Activated effector memory CD4-positive, alpha-beta T cell treated with anti-CD3 and anti-CD28 coated beads, Interleukin-2, amount 50 U/mL, for 16 hours (primary cell): ENCODE measurements around the gene UBE2C.
"Not testable (repeated sequence)": the region's sequence is repeated elsewhere in the genome, so short reads cannot be mapped to it uniquely, and the experiment has no call there.

Experiments
- DNase-seq: peaks from one replicate; pipeline ENCODE4 v3.0.0-alpha.2; 2020

UBE2C gene

GRCh38 chr20:45798935-45799642 is 13.4 kb upstream of the UBE2C start:
- peak; percentile 82 for DNase-seq

GRCh38 chr20:45801851-45802250 is 10.6 kb upstream of the UBE2C start:
- DNase-seq: no peak

- no peak for DNase-seq
Observed at GRCh38 chr20:45810191-45810970, 2.1 kb upstream of the UBE2C start.

GRCh38 chr20:45813006-45813340 is 529 bp downstream of the UBE2C start:
- DNase-seq: no peak

- DNase-seq: no peak
Observed at GRCh38 chr20:45813489-45813888, 1.0 kb downstream of the UBE2C start.

GRCh38 chr20:45814314-45814713 is 1.9 kb downstream of the UBE2C start:
- DNase-seq: no peak

- DNase-seq: no peak
Observed at GRCh38 chr20:45816951-45817350, 4.5 kb downstream of the UBE2C start.

- no peak for DNase-seq
Observed at GRCh38 chr20:45817376-45818194, 5.1 kb downstream of the UBE2C start.

- no peak for DNase-seq
Observed at GRCh38 chr20:45818239-45818638, 5.8 kb downstream of the UBE2C start.

- no peak for DNase-seq
Observed at GRCh38 chr20:45819466-45819865, 7.0 kb downstream of the UBE2C start.

GRCh38 chr20:45821947-45822346 is 9.5 kb downstream of the UBE2C start:
- DNase-seq: no peak

- DNase-seq: no peak
Observed at GRCh38 chr20:45822857-45823256, 10.4 kb downstream of the UBE2C start.

GRCh38 chr20:45823949-45824835 is 11.7 kb downstream of the UBE2C start:
- DNase-seq: peak; percentile 82

- DNase-seq: no peak
Observed at GRCh38 chr20:45826381-45827019, 14.1 kb downstream of the UBE2C start.

- DNase-seq: no peak
Observed at GRCh38 chr20:45827030-45827652, 14.7 kb downstream of the UBE2C start, which contains the start of gene TNNC2. Gene TNNC2, minus strand, starts transcription at chr20:45827312. Its CDS starts 64 bp downstream, at chr20:45827248.

- DNase-seq: no peak
Observed at GRCh38 chr20:45827712-45828111, 15.3 kb downstream of the UBE2C start.

GRCh38 chr20:45828589-45828988 is 16.1 kb downstream of the UBE2C start:
- no peak for DNase-seq

GRCh38 chr20:45829673-45830106 is 17.2 kb downstream of the UBE2C start:
- DNase-seq: not testable (repeated sequence)

GRCh38 chr20:45832619-45833018 is 20.2 kb downstream of the UBE2C start:
- no peak for DNase-seq

- DNase-seq: peak; percentile 75
Observed at GRCh38 chr20:45833030-45833882, 20.8 kb downstream of the UBE2C start, which contains the start of gene SNX21. Gene SNX21, plus strand, starts transcription at chr20:45833799. Its CDS starts 121 bp downstream, at chr20:45833920.
